HG02981 (cell line): ENCODE results near the gene SH2D4B.
A peak's percentile ranks its signal among the peaks of the same experiment; 100 is the strongest.

Experiments
- ATAC-seq: cut with Tn5 transposase; IDR thresholded peaks from one replicate; pipeline ENCODE4 v1.9.1; 2021; ENCODE audit warnings: mild to moderate bottlenecking, moderate library complexity; ENCODE audit not compliant: unreplicated experiment

The SH2D4B gene

GRCh38 chr10:80674809-80675208, 137.1 kb downstream of the SH2D4B start:
- ATAC-seq = no peak

GRCh38 chr10:80681142-80681541, 143.4 kb downstream of the SH2D4B start:
- no peak for ATAC-seq

GRCh38 chr10:80684259-80684658, 146.6 kb downstream of the SH2D4B start:
- peak; percentile 74 for ATAC-seq

- ATAC-seq = no peak
These were observed 147.7 kb downstream of the SH2D4B start for GRCh38 chr10:80685355-80685754.

DNA sequence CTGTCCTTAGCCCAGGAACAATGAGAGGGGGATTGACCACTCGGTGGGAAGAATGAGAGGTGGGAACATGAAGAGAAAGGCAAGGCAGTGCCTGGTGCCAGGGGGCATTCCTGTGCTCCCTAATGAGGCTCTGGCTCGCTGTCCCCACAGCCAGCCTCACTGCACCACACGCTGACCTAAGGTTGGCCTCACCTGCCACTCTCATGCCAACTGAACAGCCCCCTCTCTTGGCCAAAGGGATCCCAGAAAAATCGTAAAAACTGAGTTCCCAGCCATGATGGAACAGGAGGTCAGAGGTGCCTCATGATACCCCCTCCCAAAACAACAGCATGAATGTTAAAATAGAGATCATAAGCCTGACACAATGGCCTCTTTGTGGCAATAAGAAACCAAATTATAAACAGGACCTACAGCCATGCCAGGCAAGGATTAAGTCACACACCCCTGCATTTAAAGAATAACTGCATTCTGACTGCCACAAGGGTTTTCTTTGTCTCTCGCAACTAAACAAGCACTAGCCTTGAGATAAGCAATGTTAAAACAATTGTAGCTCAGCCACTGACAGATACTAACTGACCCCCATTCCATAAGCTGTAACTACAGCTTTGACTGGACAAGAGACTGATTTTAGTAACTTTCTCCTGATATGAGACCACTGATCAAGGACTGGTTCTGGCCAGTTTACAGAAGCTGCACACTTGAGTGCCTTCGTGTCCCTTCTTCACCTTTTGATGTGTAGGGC, 149.2 kb downstream of the SH2D4B start:
- ATAC-seq = no peak

- ATAC-seq = no peak
These were observed 149.7 kb downstream of the SH2D4B start for GRCh38 chr10:80687476-80687789.

GRCh38 chr10:80690434-80690833, 152.7 kb downstream of the SH2D4B start:
- no peak for ATAC-seq

DNA sequence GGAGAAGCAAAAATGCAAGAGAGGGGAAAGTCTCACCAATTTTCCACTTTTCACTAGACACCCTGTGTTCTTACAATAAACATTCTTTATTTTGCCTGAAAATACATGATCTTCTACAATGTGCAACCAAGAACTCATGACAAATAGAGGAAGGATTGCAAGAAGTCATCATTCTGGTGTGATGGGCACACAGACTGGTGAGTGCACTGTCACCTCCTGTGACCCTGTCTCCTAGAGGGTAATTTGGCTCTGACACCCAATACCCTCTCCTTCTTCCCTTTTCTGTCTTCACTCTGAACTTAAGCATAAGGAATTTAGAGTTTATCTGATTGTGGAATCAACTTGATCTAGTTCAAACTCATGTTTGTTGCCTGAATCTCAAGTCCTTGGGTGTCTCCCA, 153.7 kb downstream of the SH2D4B start:
- no peak for ATAC-seq

DNA sequence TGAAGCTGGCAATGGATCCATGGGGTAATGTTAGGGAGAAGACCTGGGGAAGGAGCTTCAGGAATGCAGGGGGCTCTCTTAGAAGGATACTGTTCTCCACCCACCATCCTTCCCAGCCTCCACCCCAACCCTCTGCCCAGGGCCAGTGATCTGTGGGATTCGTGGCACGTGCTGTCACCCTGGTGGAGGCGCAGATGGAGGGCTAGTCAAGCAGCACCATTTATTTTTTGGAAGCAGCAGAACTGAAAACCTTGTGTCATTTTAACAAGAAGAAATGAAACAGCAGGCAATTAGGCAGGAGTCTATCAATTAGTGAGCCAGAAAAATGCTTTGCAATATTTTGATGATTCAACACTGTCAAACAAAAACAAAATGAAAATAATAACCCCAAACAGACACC, 155.9 kb downstream of the SH2D4B start:
- no peak for ATAC-seq

- ATAC-seq = no peak
These were observed 157.2 kb downstream of the SH2D4B start for GRCh38 chr10:80694930-80695329.
